Vagina (tissue), 2 donors: ENCODE data around the gene NR3C2.

Source experiments
- POLR2A ChIP-seq, 2 donors: fragments of 450-650 bp; IDR thresholded peaks; one replicate each; pipeline ENCODE4 v1.6.1; 2017; ENCODE audit warnings: antibody characterized with exemption in 2 of 2, mild to moderate bottlenecking in 2 of 2, moderate library complexity in 2 of 2
- TF ChIP-seq, protein P1 (sequence below), 3 experiments: fragments of 450-650 bp in 2 of 3; fragments of 200-600 bp in 1 of 3; sonication (generic) in 1 of 3; IDR thresholded peaks; one replicate each; pipeline ENCODE4 v1.5.1; 2017 to 2019; ENCODE audit warnings: antibody characterized with exemption in 3 of 3, mild to moderate bottlenecking in 2 of 3, moderate library complexity in 2 of 3

DNA sequence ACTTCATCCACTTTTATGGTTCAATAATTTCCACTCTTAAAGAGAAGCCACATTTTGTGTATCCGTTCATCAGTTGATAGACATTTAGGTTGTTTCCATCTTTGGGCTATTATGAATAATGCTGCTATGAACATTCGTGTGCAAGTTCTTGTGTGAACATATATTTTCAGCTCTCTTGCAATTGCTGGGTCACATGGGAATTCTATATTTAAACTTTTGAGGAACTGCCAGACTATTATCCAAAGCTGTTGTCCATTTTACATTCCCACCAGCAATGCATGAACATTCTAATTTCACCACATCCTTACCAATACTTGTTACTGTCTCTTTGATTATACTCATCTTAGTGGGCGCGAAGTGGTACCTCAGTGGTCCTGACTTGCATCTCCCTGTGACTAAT is 61.9 kb downstream of the NR3C2 start:
- TF ChIP-seq, protein P1, sequence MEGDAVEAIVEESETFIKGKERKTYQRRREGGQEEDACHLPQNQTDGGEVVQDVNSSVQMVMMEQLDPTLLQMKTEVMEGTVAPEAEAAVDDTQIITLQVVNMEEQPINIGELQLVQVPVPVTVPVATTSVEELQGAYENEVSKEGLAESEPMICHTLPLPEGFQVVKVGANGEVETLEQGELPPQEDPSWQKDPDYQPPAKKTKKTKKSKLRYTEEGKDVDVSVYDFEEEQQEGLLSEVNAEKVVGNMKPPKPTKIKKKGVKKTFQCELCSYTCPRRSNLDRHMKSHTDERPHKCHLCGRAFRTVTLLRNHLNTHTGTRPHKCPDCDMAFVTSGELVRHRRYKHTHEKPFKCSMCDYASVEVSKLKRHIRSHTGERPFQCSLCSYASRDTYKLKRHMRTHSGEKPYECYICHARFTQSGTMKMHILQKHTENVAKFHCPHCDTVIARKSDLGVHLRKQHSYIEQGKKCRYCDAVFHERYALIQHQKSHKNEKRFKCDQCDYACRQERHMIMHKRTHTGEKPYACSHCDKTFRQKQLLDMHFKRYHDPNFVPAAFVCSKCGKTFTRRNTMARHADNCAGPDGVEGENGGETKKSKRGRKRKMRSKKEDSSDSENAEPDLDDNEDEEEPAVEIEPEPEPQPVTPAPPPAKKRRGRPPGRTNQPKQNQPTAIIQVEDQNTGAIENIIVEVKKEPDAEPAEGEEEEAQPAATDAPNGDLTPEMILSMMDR (IDR thresholded peaks at IDR 0.05) = no peak
- TF ChIP-seq POLR2A (IDR thresholded peaks at IDR 0.05) = no peak
